ENCODE measurements around the gene ZNF532.

Gene ZNF532

GRCh38 chr18:58960508-58960907, 95.8 kb downstream of the ZNF532 start:
- TF ChIP-seq CTCF (IDR thresholded peaks at IDR 0.05; ENCODE audit: low read depth, low read length): no peak
- DNase-seq (ENCODE audit: extremely low read depth, low read depth): no peak

GRCh38 chr18:58960946-58961722, 96.5 kb downstream of the ZNF532 start:
- TF ChIP-seq CTCF (IDR thresholded peaks at IDR 0.05; ENCODE audit: low read depth, low read length): no peak
- no peak for DNase-seq (ENCODE audit: extremely low read depth, low read depth)

GRCh38 chr18:58962336-58962735, 97.7 kb downstream of the ZNF532 start:
- no peak for TF ChIP-seq CTCF (IDR thresholded peaks at IDR 0.05; ENCODE audit: low read depth, low read length)
- no peak for DNase-seq (ENCODE audit: extremely low read depth, low read depth)

GRCh38 chr18:58965291-58966004, 100.8 kb downstream of the ZNF532 start:
- no peak for DNase-seq (ENCODE audit: extremely low read depth, low read depth)
- no peak for TF ChIP-seq CTCF (IDR thresholded peaks at IDR 0.05; ENCODE audit: low read depth, low read length)

- no peak for DNase-seq (ENCODE audit: extremely low read depth, low read depth)
- TF ChIP-seq CTCF (IDR thresholded peaks at IDR 0.05; ENCODE audit: low read depth, low read length): no peak
These were observed 101.5 kb downstream of the ZNF532 start for GRCh38 chr18:58966005-58966677.

- DNase-seq (ENCODE audit: extremely low read depth, low read depth): no peak
- TF ChIP-seq CTCF (IDR thresholded peaks at IDR 0.05; ENCODE audit: low read depth, low read length): no peak
These were observed 102.0 kb downstream of the ZNF532 start for GRCh38 chr18:58966704-58967103.

Measured in AG09319 (cell line).